ENCODE data around the gene C1QTNF3.

DNA sequence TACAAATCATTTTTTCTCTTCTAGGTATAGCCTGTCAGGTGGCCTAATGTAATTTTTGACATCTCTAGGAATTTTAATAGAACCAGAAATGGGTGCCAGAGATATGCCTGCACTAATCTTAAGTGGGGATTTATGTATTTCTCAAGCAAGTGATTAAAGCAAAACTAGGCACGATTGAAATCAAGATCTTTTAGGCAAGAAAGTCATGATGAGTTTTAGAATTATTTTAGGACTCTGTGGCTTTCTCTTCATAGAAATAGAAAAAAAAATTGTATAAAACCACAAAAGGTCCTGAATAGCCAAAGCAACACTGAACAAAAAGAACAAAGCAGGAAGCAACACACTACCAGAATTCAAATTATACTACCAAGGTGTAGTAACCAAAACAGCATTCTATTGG is 34.2 kb downstream of the C1QTNF3 start:
- TF ChIP-seq, protein P1, sequence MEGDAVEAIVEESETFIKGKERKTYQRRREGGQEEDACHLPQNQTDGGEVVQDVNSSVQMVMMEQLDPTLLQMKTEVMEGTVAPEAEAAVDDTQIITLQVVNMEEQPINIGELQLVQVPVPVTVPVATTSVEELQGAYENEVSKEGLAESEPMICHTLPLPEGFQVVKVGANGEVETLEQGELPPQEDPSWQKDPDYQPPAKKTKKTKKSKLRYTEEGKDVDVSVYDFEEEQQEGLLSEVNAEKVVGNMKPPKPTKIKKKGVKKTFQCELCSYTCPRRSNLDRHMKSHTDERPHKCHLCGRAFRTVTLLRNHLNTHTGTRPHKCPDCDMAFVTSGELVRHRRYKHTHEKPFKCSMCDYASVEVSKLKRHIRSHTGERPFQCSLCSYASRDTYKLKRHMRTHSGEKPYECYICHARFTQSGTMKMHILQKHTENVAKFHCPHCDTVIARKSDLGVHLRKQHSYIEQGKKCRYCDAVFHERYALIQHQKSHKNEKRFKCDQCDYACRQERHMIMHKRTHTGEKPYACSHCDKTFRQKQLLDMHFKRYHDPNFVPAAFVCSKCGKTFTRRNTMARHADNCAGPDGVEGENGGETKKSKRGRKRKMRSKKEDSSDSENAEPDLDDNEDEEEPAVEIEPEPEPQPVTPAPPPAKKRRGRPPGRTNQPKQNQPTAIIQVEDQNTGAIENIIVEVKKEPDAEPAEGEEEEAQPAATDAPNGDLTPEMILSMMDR (IDR thresholded peaks at IDR 0.05): no peak
- TF ChIP-seq POLR2A (IDR thresholded peaks at IDR 0.05; ENCODE audit: low read depth): no peak
- no peak for TF ChIP-seq POLR2AphosphoS5 (IDR thresholded peaks at IDR 0.05)
- no peak for TF ChIP-seq EP300 (IDR thresholded peaks at IDR 0.05)

Measured in esophagus muscularis mucosa (tissue), 4 donors.